HG02610 (cell line): ENCODE measurements around the gene PTPRM.

Experiments used
- ATAC-seq: cut with Tn5 transposase; IDR thresholded peaks from one replicate; pipeline ENCODE4 v1.9.1; 2021; ENCODE audit warnings: mild to moderate bottlenecking, moderate library complexity; ENCODE audit not compliant: unreplicated experiment

The PTPRM gene

DNA sequence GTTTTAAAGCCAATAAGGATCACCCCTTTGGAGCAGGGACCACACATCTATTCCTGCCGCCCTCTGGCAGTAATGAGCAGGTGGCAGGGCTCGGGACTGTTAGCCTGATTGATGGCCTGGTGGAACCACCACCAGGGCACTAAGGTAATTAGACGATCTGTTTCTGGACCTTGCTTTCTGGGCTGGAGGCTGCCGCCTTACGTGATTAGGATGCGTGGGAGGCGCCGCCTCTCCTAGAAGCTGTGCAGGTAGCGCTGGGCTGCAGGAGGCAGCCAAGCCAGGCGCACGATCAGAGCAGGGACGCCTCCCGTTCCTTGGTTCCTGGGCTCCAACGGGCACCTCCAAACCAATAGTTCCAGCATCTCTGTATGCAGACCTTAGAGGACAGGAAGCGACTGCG, 799.5 kb downstream of the PTPRM start:
- no peak for ATAC-seq

- no peak for ATAC-seq
Observed at GRCh38 chr18:8367217-8367988, 800.3 kb downstream of the PTPRM start.

- ATAC-seq = no peak
Observed at GRCh38 chr18:8368512-8369217, 801.5 kb downstream of the PTPRM start.

DNA sequence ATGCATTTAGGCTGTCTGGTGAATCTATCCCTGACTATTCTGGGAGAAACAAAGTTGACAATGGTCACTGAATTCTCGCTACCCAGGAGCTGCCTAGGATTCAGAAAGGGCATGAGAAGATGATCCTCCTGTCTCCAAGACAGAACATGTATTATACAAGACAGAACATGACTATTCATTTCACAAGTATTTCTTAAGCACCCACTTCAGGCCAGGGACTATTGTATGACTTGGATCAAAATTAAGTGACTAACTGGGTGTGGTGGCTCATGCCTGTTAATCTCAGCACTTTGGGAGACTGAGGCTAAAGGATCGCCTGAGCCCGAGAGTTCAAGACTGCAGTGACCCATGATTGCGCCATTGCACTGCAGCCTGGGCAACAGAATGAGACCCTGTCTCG, 806.4 kb downstream of the PTPRM start:
- ATAC-seq = no peak

DNA sequence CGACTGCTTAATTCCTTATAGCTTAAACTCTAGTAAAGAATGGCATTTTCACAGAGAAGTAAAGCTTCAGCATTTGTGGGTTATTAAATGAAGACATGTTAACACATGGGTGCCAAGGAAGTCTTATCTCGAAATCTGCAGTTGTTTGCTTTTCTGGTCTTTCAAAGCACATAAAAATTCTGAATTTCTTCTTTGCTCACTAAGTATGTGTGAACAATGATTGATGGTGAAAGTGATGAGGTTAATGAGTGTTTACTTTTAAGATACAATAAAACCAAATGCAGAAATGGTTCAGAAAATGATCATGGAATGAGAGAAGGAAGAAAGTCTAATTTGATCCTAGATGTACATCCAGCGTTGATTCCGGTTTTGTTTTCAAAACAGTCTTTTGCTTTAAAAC, 807.6 kb downstream of the PTPRM start:
- no peak for ATAC-seq

DNA sequence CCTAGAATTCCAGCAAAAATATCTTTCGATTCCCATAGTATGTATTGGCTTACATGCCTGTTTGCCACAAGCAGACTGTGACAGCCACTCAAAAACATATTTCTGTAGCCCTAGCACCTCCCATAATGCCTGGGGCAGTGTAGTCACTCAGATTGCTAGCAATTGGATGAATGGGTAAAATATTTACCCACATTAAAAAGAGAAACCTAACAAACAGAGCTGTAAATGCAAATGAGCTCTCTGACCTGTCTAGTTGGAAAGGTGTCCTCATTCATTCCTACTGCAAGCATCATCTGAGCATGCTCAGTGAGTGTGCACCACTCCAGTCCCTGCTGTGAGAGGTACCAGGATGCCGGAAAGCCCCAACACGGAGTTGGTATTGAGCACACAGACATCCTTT, 808.1 kb downstream of the PTPRM start:
- ATAC-seq = no peak

GRCh38 chr18:8376113-8376512, 809.0 kb downstream of the PTPRM start:
- ATAC-seq = no peak

DNA sequence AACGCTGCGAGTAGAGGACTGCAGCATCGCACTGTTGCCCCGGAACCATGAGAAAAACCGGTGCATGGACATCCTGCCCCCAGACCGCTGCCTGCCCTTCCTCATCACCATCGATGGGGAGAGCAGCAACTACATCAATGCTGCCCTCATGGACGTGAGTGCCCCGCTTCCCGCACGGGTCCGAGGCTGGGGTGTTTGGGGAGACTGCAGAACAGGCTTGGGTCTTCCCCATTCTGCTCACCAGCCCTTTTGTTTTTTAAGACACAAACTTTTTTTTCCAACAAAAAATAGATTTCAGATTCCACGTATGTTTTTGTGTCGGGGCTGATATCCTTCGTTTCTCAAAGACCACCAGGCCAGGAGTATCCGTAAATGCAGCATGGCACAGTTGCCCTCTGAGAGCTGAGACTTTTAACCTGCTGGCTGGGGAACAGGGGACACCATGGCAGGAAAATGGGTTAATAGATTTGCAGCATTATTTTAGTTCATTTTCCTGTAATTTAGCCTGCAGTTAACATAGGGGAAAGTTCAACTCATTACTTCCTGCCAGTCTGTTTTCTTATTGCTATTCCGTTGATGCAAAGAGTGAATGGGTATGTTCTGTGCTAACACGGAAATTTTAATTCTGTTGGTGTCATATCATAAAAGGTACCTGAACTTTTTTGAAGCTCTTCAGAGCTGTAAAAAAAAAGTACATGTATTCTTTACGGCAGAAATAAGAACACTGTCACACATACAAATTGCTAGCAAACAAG, 812.2 kb downstream of the PTPRM start:
- no peak for ATAC-seq

DNA sequence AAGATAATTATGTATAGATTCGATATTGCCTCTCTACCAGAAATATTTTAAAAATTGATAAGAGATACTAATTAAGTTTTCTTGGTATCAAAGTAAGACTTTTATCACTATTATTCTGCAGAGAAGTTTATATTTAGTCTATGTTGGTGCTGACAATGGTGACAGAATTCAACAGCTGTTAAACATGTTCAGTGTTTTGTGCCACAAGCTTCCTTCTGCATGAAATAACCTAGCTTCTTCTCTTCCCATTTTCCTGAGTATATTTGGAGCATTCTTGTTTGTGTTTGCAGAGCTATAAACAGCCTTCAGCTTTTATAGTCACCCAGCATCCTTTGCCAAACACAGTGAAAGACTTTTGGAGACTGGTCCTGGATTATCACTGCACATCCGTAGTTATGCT, 812.9 kb downstream of the PTPRM start:
- no peak for ATAC-seq

- no peak for ATAC-seq
Observed at GRCh38 chr18:8380926-8381325, 813.8 kb downstream of the PTPRM start.

DNA sequence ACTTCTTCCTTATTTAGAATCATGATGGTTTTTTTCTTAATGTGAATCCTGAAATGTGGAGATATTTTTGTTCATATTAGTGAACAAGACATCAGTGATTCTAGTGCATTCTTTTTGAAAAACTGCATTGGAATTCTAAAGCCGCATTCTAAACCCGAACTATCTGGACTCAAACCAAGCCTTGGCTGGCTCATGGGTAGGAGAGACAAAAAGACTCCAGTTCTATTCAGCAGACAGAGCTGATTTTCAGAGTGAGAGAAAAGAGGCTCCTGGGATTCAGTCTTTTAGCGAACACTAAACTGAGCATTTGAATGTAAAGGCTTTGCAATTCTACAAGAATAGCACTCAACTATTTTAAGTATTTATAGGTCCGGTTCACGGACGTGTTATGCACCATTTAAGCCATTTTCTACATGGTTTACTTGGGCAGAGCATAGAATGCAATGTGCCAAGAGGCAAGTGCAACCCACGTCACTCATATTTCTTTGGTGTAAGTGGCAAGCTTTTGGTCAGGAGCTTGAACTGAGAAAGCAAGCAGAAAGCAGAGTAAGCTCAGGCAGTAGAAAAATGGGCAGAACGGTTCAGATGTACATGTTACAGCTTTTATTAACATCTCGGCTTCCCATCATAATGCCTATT, 814.8 kb downstream of the PTPRM start:
- no peak for ATAC-seq

GRCh38 chr18:8385400-8385799, 818.3 kb downstream of the PTPRM start:
- ATAC-seq = no peak

DNA sequence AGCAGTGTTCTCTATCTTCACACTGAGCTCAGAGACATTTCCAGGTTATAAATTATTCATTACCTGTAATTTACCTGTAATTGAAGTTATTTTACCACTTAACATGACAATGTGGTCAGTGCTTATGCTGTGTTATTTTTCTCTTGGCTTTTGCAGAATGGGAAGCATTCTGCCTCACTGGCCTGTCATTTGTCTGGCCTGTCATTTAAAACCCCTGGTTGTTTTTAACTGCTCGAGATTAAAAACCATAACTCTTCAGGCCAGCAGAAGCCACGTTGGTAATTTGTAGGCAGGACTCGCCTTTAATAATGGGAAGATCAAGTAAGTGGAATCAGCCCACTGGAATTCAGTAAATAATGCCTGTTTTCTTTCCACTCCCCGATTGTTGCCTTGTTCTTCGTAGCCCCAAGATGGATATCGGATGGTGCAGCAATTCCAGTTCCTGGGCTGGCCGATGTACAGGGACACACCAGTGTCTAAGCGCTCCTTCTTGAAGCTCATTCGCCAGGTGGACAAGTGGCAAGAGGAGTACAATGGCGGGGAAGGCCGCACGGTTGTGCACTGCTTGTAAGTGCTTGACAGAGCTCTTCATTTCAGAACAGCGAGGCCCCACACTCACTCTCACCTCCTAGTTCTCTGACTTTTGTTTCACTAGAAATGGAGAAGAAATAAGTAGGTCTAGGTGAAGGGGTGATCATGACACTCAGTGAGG, 819.7 kb downstream of the PTPRM start:
- ATAC-seq = no peak

GRCh38 chr18:8389391-8390340, 822.5 kb downstream of the PTPRM start:
- no peak for ATAC-seq

GRCh38 chr18:8391068-8391467, 824.0 kb downstream of the PTPRM start:
- no peak for ATAC-seq

GRCh38 chr18:8396254-8396653, 829.1 kb downstream of the PTPRM start:
- no peak for ATAC-seq

GRCh38 chr18:8397034-8397433, 829.9 kb downstream of the PTPRM start:
- ATAC-seq = no peak

- no peak for ATAC-seq
Observed at GRCh38 chr18:8399138-8399537, 832.0 kb downstream of the PTPRM start.

GRCh38 chr18:8400193-8400752, 833.2 kb downstream of the PTPRM start:
- no peak for ATAC-seq
